CD4-positive, alpha-beta T cell (primary cell): ENCODE measurements around the gene CHIC2. TPM values are rescaled to one million over a fixed set of nuclear protein-coding genes. Genes with fewer than 3 reads are reported as not detected.

Experiments
- ATAC-seq: fragments of 200-7000 bp; cut with Tn5 transposase; one replicate; pipeline ENCODE4 v1.10.0; 2022; ENCODE audit warnings: mild to moderate bottlenecking; ENCODE audit not compliant: poor library complexity
- CTCF ChIA-PET: fragments of 350-600 bp; sonication (Branson Sonifier 250); formaldehyde crosslinking; loops from one replicate; lab custom pipeline; 2021; ENCODE audit warnings: antibody characterized with exemption, inconsistent platforms; lab: Charles Lee
- POLR2A ChIA-PET: fragments of 350-600 bp; sonication (Branson Sonifier 250); formaldehyde crosslinking; loops from one replicate; lab custom pipeline; 2021; ENCODE audit warnings: antibody characterized with exemption, inconsistent platforms; lab: Charles Lee
- DNase-seq, 14 experiments: peaks; one replicate each; pipeline ENCODE4 v3.0.0-alpha.2; 2013 to 2020; ENCODE audit warnings: mixed read lengths in 2 of 14
- H3K27ac ChIP-seq, 2 donors: one replicate each; pipeline versions ENCODE4 v1.5.1 to v1.7.0; 2013; ENCODE audit warnings: low read length in 2 of 2, low read depth in 1 of 2, mild to moderate bottlenecking in 1 of 2
- H3K27me3 ChIP-seq, 2 experiments: 1 replicate in 1 of 2; 2 replicates in 1 of 2; pipeline versions ENCODE4 v1.6.1 to v1.7.0; 2013; ENCODE audit warnings: low read length in 2 of 2, control low read depth in 1 of 2, mild to moderate bottlenecking in 1 of 2, moderate library complexity in 1 of 2; ENCODE audit not compliant: insufficient read depth in 2 of 2, control insufficient read depth in 1 of 2
- H3K36me3 ChIP-seq: one replicate; pipeline ENCODE4 v1.6.1; 2013; ENCODE audit warnings: low read length, control low read depth; ENCODE audit not compliant: insufficient read depth
- H3K4me1 ChIP-seq: one replicate; pipeline ENCODE4 v1.6.1; 2013; ENCODE audit warnings: low read length, control low read depth; ENCODE audit not compliant: insufficient read depth
- H3K4me3 ChIP-seq: one replicate; pipeline ENCODE4 v1.5.1; 2013; ENCODE audit warnings: mild to moderate bottlenecking, low read length, moderate library complexity
- H3K9me3 ChIP-seq, 2 experiments: 1 replicate in 1 of 2; 2 replicates in 1 of 2; pipeline versions ENCODE4 v1.6.1 to v1.7.0; 2013; ENCODE audit warnings: low read length in 2 of 2, mild to moderate bottlenecking in 2 of 2, control low read depth in 1 of 2, moderate library complexity in 1 of 2; ENCODE audit not compliant: control insufficient read depth in 1 of 2, insufficient read depth in 1 of 2
- H3K27ac Mint-ChIP-seq: one replicate; pipeline ENCODE4 v1.8.0; 2020; ENCODE audit warnings: mixed read lengths
- H3K27me3 Mint-ChIP-seq: one replicate; pipeline ENCODE4 v1.8.0; 2021; ENCODE audit warnings: mixed read lengths
- H3K36me3 Mint-ChIP-seq: one replicate; pipeline ENCODE4 v1.8.0; 2021; ENCODE audit warnings: low read depth, mixed read lengths
- H3K4me1 Mint-ChIP-seq: one replicate; pipeline ENCODE4 v1.8.0; 2021; ENCODE audit warnings: low read depth, mixed read lengths
- H3K4me3 Mint-ChIP-seq: one replicate; pipeline ENCODE4 v1.8.0; 2020; ENCODE audit warnings: mild to moderate bottlenecking, mixed read lengths
- H3K9me3 Mint-ChIP-seq: one replicate; pipeline ENCODE4 v1.8.0; 2020; ENCODE audit warnings: mixed read lengths
- intact Hi-C, 2 experiments: fragments of 100-400 bp; cut with DNase I in 1 of 2; cut with micrococcal nuclease in 1 of 2; formaldehyde crosslinking; loops; one replicate each; pipeline versions ENCODE4 v1.15.1 to v1.9.0; 2023 to 2025; cut with DNase I, micrococcal nuclease
- total RNA-seq, 174 experiments: library from RNA in 2 of 174; stranded (reverse) in 2 of 174; gene quantifications; one replicate each; pipeline ENCODE4 v1.2.3 and lab custom pipeline; 2021 to 2026
- TF ChIP-seq, protein P1 (sequence below): fragments of 200-600 bp; IDR thresholded peaks from one replicate; pipeline ENCODE4 v1.8.0; 2022; ENCODE audit warnings: antibody characterized with exemption, mild to moderate bottlenecking

Gene CHIC2
- total RNA-seq, 2 experiments from 2014 or later: 53.8 to 59.2 TPM

GRCh38 chr4:54076673-54077072 is 12.3 kb upstream of the CHIC2 start:
- no peaks in the 10 kb centered on the region for H3K27me3 ChIP-seq
- no peaks in the 10 kb centered on the region for H3K9me3 Mint-ChIP-seq
- H3K36me3 Mint-ChIP-seq: no peaks in the 10 kb centered on the region
- no peaks in the 10 kb centered on the region for H3K36me3 ChIP-seq
- intact Hi-C loops: no loop called here
- no peak overlapping the region for H3K4me3 Mint-ChIP-seq
- ATAC-seq (no peak), DNase-seq (no peak)
- ChIA-PET POLR2A (no interaction called here), CTCF (no interaction called here)
- peaks cover 33% of the 10 kb centered on the region for H3K27me3 Mint-ChIP-seq
- no peaks in the 10 kb centered on the region for H3K4me1 ChIP-seq
- no peak overlapping the region for H3K4me3 ChIP-seq
- H3K9me3 ChIP-seq: no peaks in the 10 kb centered on the region
- no peaks in the 10 kb centered on the region for H3K4me1 Mint-ChIP-seq
- TF ChIP-seq, protein P1, sequence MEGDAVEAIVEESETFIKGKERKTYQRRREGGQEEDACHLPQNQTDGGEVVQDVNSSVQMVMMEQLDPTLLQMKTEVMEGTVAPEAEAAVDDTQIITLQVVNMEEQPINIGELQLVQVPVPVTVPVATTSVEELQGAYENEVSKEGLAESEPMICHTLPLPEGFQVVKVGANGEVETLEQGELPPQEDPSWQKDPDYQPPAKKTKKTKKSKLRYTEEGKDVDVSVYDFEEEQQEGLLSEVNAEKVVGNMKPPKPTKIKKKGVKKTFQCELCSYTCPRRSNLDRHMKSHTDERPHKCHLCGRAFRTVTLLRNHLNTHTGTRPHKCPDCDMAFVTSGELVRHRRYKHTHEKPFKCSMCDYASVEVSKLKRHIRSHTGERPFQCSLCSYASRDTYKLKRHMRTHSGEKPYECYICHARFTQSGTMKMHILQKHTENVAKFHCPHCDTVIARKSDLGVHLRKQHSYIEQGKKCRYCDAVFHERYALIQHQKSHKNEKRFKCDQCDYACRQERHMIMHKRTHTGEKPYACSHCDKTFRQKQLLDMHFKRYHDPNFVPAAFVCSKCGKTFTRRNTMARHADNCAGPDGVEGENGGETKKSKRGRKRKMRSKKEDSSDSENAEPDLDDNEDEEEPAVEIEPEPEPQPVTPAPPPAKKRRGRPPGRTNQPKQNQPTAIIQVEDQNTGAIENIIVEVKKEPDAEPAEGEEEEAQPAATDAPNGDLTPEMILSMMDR: no peak
- H3K27ac Mint-ChIP-seq: no peak overlapping the region
- no peak overlapping the region for H3K27ac ChIP-seq

DNA sequence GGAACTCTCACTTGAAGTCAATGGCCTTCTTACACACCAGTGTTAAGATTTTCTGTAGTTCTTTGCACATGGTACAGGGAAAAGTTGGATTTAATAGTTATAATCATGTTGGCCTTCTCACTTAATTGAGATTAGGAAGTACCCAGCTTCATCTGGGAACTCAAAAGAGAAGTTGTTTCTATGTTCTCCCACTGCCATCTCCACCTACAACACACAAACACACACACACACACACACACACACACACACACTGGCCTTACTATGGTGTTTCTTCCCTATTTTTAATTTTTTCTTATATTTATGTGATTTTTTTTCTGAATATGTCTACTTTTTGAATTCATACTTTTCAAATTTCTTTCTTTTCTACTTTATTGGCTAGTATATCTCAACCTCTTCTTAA is 10.0 kb upstream of the CHIC2 start:
- H3K27ac Mint-ChIP-seq: no peak overlapping the region
- intact Hi-C loops: no loop called here
- Histone ChIP-seq H3K4me1 (no peaks in the 10 kb centered on the region), H3K27ac (no peak overlapping the region), H3K9me3 (no peaks in the 10 kb centered on the region), H3K36me3 (no peaks in the 10 kb centered on the region), H3K27me3 (no peaks in the 10 kb centered on the region), H3K4me3 (no peak overlapping the region)
- ChIA-PET POLR2A (no interaction called here), CTCF (no interaction called here)
- no peaks in the 10 kb centered on the region for H3K4me1 Mint-ChIP-seq
- TF ChIP-seq, protein P1: no peak
- H3K27me3 Mint-ChIP-seq: peaks cover 21% of the 10 kb centered on the region
- no peaks in the 10 kb centered on the region for H3K36me3 Mint-ChIP-seq
- no peaks in the 10 kb centered on the region for H3K9me3 Mint-ChIP-seq
- no peak for DNase-seq
- no peak for ATAC-seq
- H3K4me3 Mint-ChIP-seq: no peak overlapping the region

GRCh38 chr4:54073271-54073880 is 9.0 kb upstream of the CHIC2 start:
- H3K27me3 ChIP-seq: no peaks in the 10 kb centered on the region
- H3K9me3 ChIP-seq: no peaks in the 10 kb centered on the region
- Mint-ChIP-seq H3K4me1 (no peaks in the 10 kb centered on the region), H3K27me3 (peaks cover 21% of the 10 kb centered on the region), H3K4me3 (no peak overlapping the region), H3K9me3 (no peaks in the 10 kb centered on the region), H3K27ac (no peak overlapping the region), H3K36me3 (no peaks in the 10 kb centered on the region)
- ATAC-seq: no peak
- H3K27ac ChIP-seq: no peak overlapping the region
- intact Hi-C loops: no loop called here
- CTCF ChIA-PET: no interaction called here
- H3K36me3 ChIP-seq: no peaks in the 10 kb centered on the region
- TF ChIP-seq, protein P1: no peak
- DNase-seq: no peak
- POLR2A ChIA-PET: interaction anchor here (0.6 kb wide), 1 partner anchor 24 kb away, joined by 3 read pairs; no protein-coding TSS in a partner anchor
- H3K4me3 ChIP-seq: no peak overlapping the region
- H3K4me1 ChIP-seq: no peaks in the 10 kb centered on the region
